Activated CD8-positive, alpha-beta T cell treated with anti-CD3 and anti-CD28 coated beads for 36 hours (primary cell): ENCODE results near the gene NOL3. TPM values are rescaled to one million over a fixed set of nuclear protein-coding genes. Genes with fewer than 3 reads are reported as not detected.
A peak's percentile ranks its signal among the peaks of the same experiment; 100 is the strongest.

Experiments
- ATAC-seq: fragments of 200-7000 bp; cut with Tn5 transposase; one replicate; pipeline ENCODE4 v1.10.0; 2021; ENCODE audit warnings: mild to moderate bottlenecking, moderate library complexity
- CTCF ChIA-PET: fragments of 350-600 bp; sonication (Branson Sonifier 250); formaldehyde crosslinking; loops from one replicate; lab custom pipeline; 2021; ENCODE audit warnings: antibody characterized with exemption; lab: Charles Lee
- POLR2A ChIA-PET: fragments of 350-600 bp; sonication (Branson Sonifier 250); formaldehyde crosslinking; loops from one replicate; lab custom pipeline; 2021; ENCODE audit warnings: antibody characterized with exemption; lab: Charles Lee
- DNase-seq: peaks from one replicate; pipeline ENCODE4 v3.0.0-alpha.2; 2020
- H3K27ac Mint-ChIP-seq: one replicate; pipeline ENCODE4 v1.8.0; 2021; ENCODE audit warnings: mild to moderate bottlenecking, mixed read lengths
- H3K27me3 Mint-ChIP-seq: one replicate; pipeline ENCODE4 v1.8.0; 2021; ENCODE audit warnings: mixed read lengths
- H3K36me3 Mint-ChIP-seq: one replicate; pipeline ENCODE4 v1.8.0; 2021; ENCODE audit warnings: low read depth, mixed read lengths
- H3K4me1 Mint-ChIP-seq: one replicate; pipeline ENCODE4 v1.8.0; 2021; ENCODE audit warnings: low read depth, mixed read lengths
- H3K4me3 Mint-ChIP-seq: one replicate; pipeline ENCODE4 v1.8.0; 2021; ENCODE audit warnings: mild to moderate bottlenecking, moderate library complexity, mixed read lengths
- H3K9me3 Mint-ChIP-seq: one replicate; pipeline ENCODE4 v1.8.0; 2021; ENCODE audit warnings: mixed read lengths
- intact Hi-C: fragments of 100-400 bp; cut with micrococcal nuclease; formaldehyde crosslinking; loops from one replicate; pipeline ENCODE4 v1.10.0; 2022
- total RNA-seq, 2 experiments: library from RNA; stranded (reverse); gene quantifications; one replicate each; pipeline ENCODE4 v1.2.3, GENCODE V29; 2021
- TF ChIP-seq, protein P1 (sequence below): fragments of 200-600 bp; IDR thresholded peaks from one replicate; pipeline ENCODE4 v1.8.0; 2022; ENCODE audit warnings: antibody characterized with exemption, mild to moderate bottlenecking

Gene NOL3
- total RNA-seq, 2 experiments from 2014 or later, result 24.5 to 25.3 TPM

DNA sequence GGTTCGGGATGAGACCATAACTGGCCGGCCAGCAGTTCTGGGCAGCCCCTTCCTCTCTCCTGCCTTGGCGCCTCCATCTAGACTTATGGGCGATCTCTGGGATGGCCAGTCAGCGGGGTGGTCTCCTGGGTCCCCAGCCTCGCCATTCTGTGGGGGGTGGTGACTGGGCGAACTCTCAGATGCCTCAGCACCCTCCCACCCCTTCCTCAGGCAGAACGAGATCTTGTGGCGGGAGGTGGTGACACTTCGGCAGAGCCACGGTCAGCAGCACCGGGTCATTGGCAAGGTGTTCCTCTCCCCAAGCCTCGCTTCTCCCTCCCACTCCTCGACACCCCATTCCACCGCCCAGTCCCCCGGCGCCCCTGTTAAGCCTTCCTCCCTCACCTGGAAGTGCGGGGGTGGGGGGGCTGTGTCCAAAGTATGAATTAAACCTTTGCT lies 4.2 kb upstream of the NOL3 start:
- Mint-ChIP-seq H3K4me3 (peak overlapping the region; percentile 46), H3K27ac (no peak overlapping the region), H3K36me3 (peaks cover 17% of the 10 kb centered on the region), H3K27me3 (peaks cover 72% of the 10 kb centered on the region), H3K4me1 (peaks cover 53% of the 10 kb centered on the region), H3K9me3 (no peaks in the 10 kb centered on the region)
- peak; percentile 35 for DNase-seq
- no peak for ATAC-seq
- TF ChIP-seq, protein P1, sequence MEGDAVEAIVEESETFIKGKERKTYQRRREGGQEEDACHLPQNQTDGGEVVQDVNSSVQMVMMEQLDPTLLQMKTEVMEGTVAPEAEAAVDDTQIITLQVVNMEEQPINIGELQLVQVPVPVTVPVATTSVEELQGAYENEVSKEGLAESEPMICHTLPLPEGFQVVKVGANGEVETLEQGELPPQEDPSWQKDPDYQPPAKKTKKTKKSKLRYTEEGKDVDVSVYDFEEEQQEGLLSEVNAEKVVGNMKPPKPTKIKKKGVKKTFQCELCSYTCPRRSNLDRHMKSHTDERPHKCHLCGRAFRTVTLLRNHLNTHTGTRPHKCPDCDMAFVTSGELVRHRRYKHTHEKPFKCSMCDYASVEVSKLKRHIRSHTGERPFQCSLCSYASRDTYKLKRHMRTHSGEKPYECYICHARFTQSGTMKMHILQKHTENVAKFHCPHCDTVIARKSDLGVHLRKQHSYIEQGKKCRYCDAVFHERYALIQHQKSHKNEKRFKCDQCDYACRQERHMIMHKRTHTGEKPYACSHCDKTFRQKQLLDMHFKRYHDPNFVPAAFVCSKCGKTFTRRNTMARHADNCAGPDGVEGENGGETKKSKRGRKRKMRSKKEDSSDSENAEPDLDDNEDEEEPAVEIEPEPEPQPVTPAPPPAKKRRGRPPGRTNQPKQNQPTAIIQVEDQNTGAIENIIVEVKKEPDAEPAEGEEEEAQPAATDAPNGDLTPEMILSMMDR, result no peak
- CTCF ChIA-PET, result interaction anchor here (0.9 to 16.0 kb wide), 3 partner anchors 8 to 19 kb away, joined by 3 to 209 read pairs (median 4); partner anchors contain the start of genes B3GNT9, FBXL8, HSF4 and TRADD
- intact Hi-C loops, result no loop called here
- POLR2A ChIA-PET, result interaction anchor here (1.4 to 3.7 kb wide), 3 partner anchors 8 to 14 kb away, joined by 4 to 23 read pairs (median 5); no protein-coding TSS in a partner anchor

DNA sequence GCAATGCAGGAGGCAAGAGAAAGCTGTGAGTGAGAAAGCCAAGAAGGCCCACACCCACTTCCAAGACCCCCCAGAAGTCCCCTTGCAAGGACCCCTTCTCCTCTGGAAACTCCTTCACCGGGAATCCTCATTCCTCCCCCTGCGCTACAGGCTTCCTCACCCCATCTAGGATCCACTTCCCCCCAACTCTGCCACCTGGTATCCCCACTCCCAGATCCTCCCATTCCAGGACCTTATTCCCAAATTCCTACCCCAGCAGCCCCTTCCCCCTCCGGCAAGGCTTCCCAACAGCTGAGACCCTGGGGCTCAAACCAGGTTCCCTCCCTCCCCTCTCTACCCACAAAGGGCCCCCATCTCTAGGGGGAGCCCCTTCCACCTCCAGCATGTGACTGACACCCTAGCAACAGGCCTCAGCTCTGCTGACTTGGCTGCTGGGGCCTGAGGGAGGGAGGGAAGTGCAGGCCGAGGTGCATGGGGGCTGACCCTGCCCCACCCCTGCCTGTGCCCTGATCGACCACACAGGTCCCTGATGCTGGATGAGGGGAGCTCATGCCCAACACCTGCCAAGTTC lies 3.7 kb upstream of the NOL3 start:
- peaks cover 16% of the 10 kb centered on the region for H3K36me3 Mint-ChIP-seq
- peaks cover 55% of the 10 kb centered on the region for H3K4me1 Mint-ChIP-seq
- ATAC-seq (no peak), DNase-seq (peak; percentile 55)
- ChIA-PET POLR2A (interaction anchor here (1.1 to 3.7 kb wide), 4 partner anchors 8 to 137 kb away, joined by 3 to 23 read pairs (median 4); no protein-coding TSS in a partner anchor), CTCF (interaction anchor here (0.9 to 16.0 kb wide), 3 partner anchors 9 to 18 kb away, joined by 3 to 209 read pairs (median 4); partner anchors contain the start of genes B3GNT9, FBXL8, HSF4 and TRADD)
- no peaks in the 10 kb centered on the region for H3K9me3 Mint-ChIP-seq
- intact Hi-C loops, result no loop called here
- peaks cover 75% of the 10 kb centered on the region for H3K27me3 Mint-ChIP-seq
- H3K27ac Mint-ChIP-seq, result no peak overlapping the region
- peak overlapping the region; percentile 46 for H3K4me3 Mint-ChIP-seq
- TF ChIP-seq, protein P1, result no peak

DNA sequence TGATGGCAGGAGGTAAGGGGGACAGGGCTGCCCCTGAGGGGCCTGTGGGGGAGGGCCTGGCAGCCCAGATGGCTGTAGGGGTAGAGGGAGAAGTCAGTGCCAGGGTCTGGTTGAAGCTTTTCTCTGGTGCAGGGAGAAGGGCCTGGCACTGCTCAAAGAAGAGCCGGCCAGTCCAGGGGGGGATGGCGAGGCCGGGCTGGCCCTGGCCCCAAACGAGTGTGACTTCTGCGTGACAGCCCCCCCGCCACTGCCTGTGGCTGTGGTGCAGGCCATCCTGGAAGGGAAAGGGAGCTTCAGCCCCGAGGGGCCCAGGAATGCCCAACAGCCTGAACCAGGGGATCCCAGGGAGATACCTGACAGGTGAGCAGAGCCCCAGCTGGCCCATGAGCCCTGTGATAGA lies 2.8 kb upstream of the NOL3 start:
- H3K27me3 Mint-ChIP-seq, result peaks cover 73% of the 10 kb centered on the region
- intact Hi-C loops, result no loop called here

DNA sequence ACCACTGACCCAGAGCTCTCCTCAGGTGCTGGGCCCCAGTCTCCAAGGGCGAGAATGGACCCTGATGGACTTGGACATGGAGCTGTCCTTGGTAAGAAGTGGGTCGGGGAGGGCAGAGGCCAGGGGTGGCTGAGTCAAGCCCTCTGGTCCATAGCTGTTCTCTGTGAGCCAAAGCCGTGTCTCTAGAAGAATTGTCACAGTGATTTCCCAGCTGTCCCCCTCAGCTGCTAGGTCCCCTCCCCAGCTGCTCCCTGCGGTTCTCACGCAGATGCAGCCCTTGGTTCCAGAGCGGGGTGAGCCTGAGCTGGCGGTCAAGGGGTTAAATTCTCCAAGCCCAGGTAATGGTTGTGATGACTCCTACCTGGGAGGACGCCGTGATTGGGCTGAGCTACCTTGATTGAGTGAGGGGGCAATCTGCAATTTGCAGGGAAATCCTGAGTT lies 1.3 kb upstream of the NOL3 start:
- Mint-ChIP-seq H3K27ac (no peak overlapping the region), H3K36me3 (peaks cover 10% of the 10 kb centered on the region), H3K27me3 (peaks cover 78% of the 10 kb centered on the region), H3K4me1 (peaks cover 57% of the 10 kb centered on the region), H3K9me3 (no peaks in the 10 kb centered on the region), H3K4me3 (no peak overlapping the region)
- CTCF ChIA-PET, result interaction anchor here (0.8 to 16.0 kb wide), 7 partner anchors 7 to 215 kb away, joined by 3 to 209 read pairs (median 7); partner anchors contain the start of genes B3GNT9, CES3, FBXL8 and HSF4
- ATAC-seq (no peak), DNase-seq (no peak)
- POLR2A ChIA-PET, result no interaction called here
- intact Hi-C loops, result no loop called here
- TF ChIP-seq, protein P1, result no peak

More for the DNA sequence above, 2.8 kb upstream of the NOL3 start:
- Mint-ChIP-seq H3K36me3 (peaks cover 7% of the 10 kb centered on the region), H3K4me1 (peaks cover 51% of the 10 kb centered on the region), H3K4me3 (no peak overlapping the region), H3K9me3 (no peaks in the 10 kb centered on the region), H3K27ac (no peak overlapping the region)
- CTCF ChIA-PET, result interaction anchor here (1.3 to 16.0 kb wide), 4 partner anchors 9 to 16 kb away, joined by 3 to 209 read pairs (median 20); partner anchors contain the start of genes B3GNT9, FBXL8, HSF4 and MATCAP1
- TF ChIP-seq, protein P1, result no peak
- POLR2A ChIA-PET, result interaction anchor here (1.1 to 3.7 kb wide), 4 partner anchors 9 to 138 kb away, joined by 3 to 23 read pairs (median 4); no protein-coding TSS in a partner anchor
- no peak for ATAC-seq
- no peak for DNase-seq
